Brain microvascular endothelial cell (primary cell): Measurements from ENCODE around the gene CSMD2.

Source experiments
- DNase-seq: peaks from one replicate; pipeline ENCODE4 v3.0.0-alpha.2; 2020
- H3K27ac ChIP-seq: fragments of 250-450 bp; sonication (Bioruptor Pico); 2 replicates; pipeline ENCODE4 v1.5.1; 2020; ENCODE audit warnings: mild to moderate bottlenecking, moderate library complexity
- H3K27me3 ChIP-seq: fragments of 250-450 bp; sonication (Bioruptor Pico); replicated peaks from 2 replicates; pipeline ENCODE4 v1.5.1; 2020; ENCODE audit warnings: mild to moderate bottlenecking
- H3K36me3 ChIP-seq: fragments of 250-450 bp; sonication (Bioruptor Pico); replicated peaks from 2 replicates; pipeline ENCODE4 v1.5.1; 2020; ENCODE audit warnings: mild to moderate bottlenecking
- H3K4me3 ChIP-seq: 2 replicates; pipeline ENCODE4 v1.5.1; 2011; ENCODE audit warnings: low read depth, mild to moderate bottlenecking, control low read depth, low read length, moderate library complexity
- CTCF ChIP-seq: IDR thresholded peaks from 2 replicates; pipeline ENCODE4 v1.5.1; 2011; ENCODE audit warnings: low read depth, mild to moderate bottlenecking, moderate library complexity, low read length, control low read depth, inconsistent platforms; ENCODE audit errors: missing control alignments
- in situ Hi-C: cut with HindIII; loops from 2 replicates; pipeline ENCODE4 v1.10.0; 2017; ENCODE audit warnings: low sequenced_read_pairs, low pct_ligation_motif_present

The CSMD2 gene

GRCh38 chr1:33573661-33574060 is 591.4 kb downstream of the CSMD2 start:
- in situ Hi-C loops: no loop called here
- no peak overlapping the region for H3K4me3 ChIP-seq
- TF ChIP-seq CTCF: no peak
- DNase-seq: no peak
- H3K36me3 ChIP-seq: no peaks in the 10 kb centered on the region
- no peaks in the 10 kb centered on the region for H3K27me3 ChIP-seq
- H3K27ac ChIP-seq: no peak overlapping the region

GRCh38 chr1:33572387-33572786 is 592.6 kb downstream of the CSMD2 start:
- in situ Hi-C loops: no loop called here
- no peak for TF ChIP-seq CTCF
- H3K27ac ChIP-seq: no peak overlapping the region
- no peaks in the 10 kb centered on the region for H3K36me3 ChIP-seq
- DNase-seq: no peak
- H3K27me3 ChIP-seq: no peaks in the 10 kb centered on the region
- no peak overlapping the region for H3K4me3 ChIP-seq

GRCh38 chr1:33569331-33569730 is 595.7 kb downstream of the CSMD2 start:
- in situ Hi-C loops: no loop called here
- Histone ChIP-seq H3K27me3 (no peaks in the 10 kb centered on the region), H3K4me3 (no peak overlapping the region), H3K36me3 (no peaks in the 10 kb centered on the region), H3K27ac (no peak overlapping the region)
- no peak for TF ChIP-seq CTCF
- DNase-seq: no peak

- in situ Hi-C loops: no loop called here
- Histone ChIP-seq H3K27ac (no peak overlapping the region), H3K27me3 (no peaks in the 10 kb centered on the region), H3K4me3 (no peak overlapping the region), H3K36me3 (no peaks in the 10 kb centered on the region)
- no peak for TF ChIP-seq CTCF
- no peak for DNase-seq
Measured at GRCh38 chr1:33563699-33564098, 601.3 kb downstream of the CSMD2 start.

GRCh38 chr1:33562563-33562962 is 602.5 kb downstream of the CSMD2 start:
- no peak for DNase-seq
- in situ Hi-C loops: no loop called here
- Histone ChIP-seq H3K36me3 (no peaks in the 10 kb centered on the region), H3K27ac (no peak overlapping the region), H3K27me3 (no peaks in the 10 kb centered on the region), H3K4me3 (no peak overlapping the region)
- no peak for TF ChIP-seq CTCF

GRCh38 chr1:33561576-33561975 is 603.5 kb downstream of the CSMD2 start:
- H3K27me3 ChIP-seq: no peaks in the 10 kb centered on the region
- DNase-seq: no peak
- in situ Hi-C loops: no loop called here
- TF ChIP-seq CTCF: no peak
- H3K27ac ChIP-seq: no peak overlapping the region
- no peaks in the 10 kb centered on the region for H3K36me3 ChIP-seq
- no peak overlapping the region for H3K4me3 ChIP-seq
